ENCODE results near the gene NANS.

DNA sequence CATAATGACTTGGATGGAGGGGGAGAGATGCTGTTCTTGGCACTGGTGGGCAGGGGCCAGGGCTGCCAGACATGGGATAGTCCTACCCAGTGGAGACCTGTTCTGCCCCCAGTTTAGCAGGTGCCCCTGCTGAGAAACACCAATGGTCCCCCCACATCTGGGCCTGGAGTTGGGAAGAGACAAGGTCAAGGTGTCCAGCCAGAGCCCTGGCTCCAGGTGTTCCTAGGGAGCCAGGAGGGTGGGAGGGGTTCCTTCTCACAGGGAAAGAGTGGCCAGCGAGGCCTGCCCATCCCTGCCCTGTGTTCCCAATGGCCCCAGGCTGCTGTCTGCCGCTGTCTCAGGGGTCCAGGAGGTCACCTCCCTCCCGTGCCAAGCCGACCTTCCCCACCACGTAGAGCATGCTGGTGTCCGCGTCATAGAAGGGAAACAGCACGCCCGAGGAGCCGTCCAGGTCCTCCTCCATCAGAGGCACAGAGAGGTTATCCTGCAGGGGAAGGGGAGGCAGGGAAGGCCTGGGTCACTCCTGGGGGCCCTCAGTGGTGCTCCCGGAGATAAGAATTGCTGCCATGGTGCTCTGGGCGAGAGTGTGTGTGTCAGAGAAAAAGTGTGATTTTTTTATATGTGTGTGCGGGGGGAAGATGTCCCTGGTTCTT lies 74.2 kb downstream of the NANS start:
- TF ChIP-seq, protein P1, sequence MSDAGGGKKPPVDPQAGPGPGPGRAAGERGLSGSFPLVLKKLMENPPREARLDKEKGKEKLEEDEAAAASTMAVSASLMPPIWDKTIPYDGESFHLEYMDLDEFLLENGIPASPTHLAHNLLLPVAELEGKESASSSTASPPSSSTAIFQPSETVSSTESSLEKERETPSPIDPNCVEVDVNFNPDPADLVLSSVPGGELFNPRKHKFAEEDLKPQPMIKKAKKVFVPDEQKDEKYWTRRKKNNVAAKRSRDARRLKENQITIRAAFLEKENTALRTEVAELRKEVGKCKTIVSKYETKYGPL (CRISPR knock-in tag; IDR thresholded peaks at IDR 0.05): no peak
- no peak for TF ChIP-seq ZNF609 (CRISPR knock-in tag; IDR thresholded peaks at IDR 0.05; ENCODE audit: borderline replicate concordance)
- TF ChIP-seq, protein P2, sequence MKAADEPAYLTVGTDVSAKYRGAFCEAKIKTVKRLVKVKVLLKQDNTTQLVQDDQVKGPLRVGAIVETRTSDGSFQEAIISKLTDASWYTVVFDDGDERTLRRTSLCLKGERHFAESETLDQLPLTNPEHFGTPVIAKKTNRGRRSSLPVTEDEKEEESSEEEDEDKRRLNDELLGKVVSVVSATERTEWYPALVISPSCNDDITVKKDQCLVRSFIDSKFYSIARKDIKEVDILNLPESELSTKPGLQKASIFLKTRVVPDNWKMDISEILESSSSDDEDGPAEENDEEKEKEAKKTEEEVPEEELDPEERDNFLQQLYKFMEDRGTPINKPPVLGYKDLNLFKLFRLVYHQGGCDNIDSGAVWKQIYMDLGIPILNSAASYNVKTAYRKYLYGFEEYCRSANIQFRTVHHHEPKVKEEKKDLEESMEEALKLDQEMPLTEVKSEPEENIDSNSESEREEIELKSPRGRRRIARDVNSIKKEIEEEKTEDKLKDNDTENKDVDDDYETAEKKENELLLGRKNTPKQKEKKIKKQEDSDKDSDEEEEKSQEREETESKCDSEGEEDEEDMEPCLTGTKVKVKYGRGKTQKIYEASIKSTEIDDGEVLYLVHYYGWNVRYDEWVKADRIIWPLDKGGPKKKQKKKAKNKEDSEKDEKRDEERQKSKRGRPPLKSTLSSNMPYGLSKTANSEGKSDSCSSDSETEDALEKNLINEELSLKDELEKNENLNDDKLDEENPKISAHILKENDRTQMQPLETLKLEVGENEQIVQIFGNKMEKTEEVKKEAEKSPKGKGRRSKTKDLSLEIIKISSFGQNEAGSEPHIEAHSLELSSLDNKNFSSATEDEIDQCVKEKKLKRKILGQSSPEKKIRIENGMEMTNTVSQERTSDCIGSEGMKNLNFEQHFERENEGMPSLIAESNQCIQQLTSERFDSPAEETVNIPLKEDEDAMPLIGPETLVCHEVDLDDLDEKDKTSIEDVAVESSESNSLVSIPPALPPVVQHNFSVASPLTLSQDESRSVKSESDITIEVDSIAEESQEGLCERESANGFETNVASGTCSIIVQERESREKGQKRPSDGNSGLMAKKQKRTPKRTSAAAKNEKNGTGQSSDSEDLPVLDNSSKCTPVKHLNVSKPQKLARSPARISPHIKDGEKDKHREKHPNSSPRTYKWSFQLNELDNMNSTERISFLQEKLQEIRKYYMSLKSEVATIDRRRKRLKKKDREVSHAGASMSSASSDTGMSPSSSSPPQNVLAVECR (CRISPR knock-in tag; IDR thresholded peaks at IDR 0.05; ENCODE audit: borderline replicate concordance): no peak

All from HepG2 (cell line).